BE2C (cell line): ENCODE results near the gene PHF12.

ENCODE experiments used
- DNase-seq: peaks from one replicate; pipeline ENCODE4 v3.0.0-alpha.2; 2020
- H3K27me3 ChIP-seq: fragments of 250-450 bp; sonication (Bioruptor Pico); 2 replicates; pipeline ENCODE4 v1.5.1; 2020; ENCODE audit warnings: mild to moderate bottlenecking
- H3K36me3 ChIP-seq: fragments of 250-450 bp; sonication (Bioruptor Pico); 2 replicates; pipeline ENCODE4 v1.5.1; 2020; ENCODE audit warnings: mild to moderate bottlenecking
- H3K4me1 ChIP-seq: fragments of 250-450 bp; sonication (Bioruptor Pico); 2 replicates; pipeline ENCODE4 v1.5.1; 2020
- H3K4me3 ChIP-seq: 2 replicates; pipeline ENCODE4 v1.5.1; 2011; ENCODE audit warnings: low read depth, low read length
- H3K9me3 ChIP-seq: fragments of 250-450 bp; sonication (Bioruptor Pico); 2 replicates; pipeline ENCODE4 v1.5.1; 2020
- CTCF ChIP-seq: IDR thresholded peaks from 2 replicates; pipeline ENCODE4 v1.5.1; 2012; ENCODE audit warnings: mild to moderate bottlenecking, low read depth, low read length

The PHF12 gene

GRCh38 chr17:28885363-28885762 is 66.0 kb downstream of the PHF12 start:
- Histone ChIP-seq H3K4me1 (no peaks in the 10 kb centered on the region), H3K9me3 (no peaks in the 10 kb centered on the region), H3K36me3 (no peaks in the 10 kb centered on the region), H3K27me3 (no peaks in the 10 kb centered on the region), H3K4me3 (no peak overlapping the region)
- no peak for DNase-seq
- TF ChIP-seq CTCF: no peak

GRCh38 chr17:28883967-28884702 is 67.2 kb downstream of the PHF12 start:
- no peak for DNase-seq
- H3K36me3 ChIP-seq: no peaks in the 10 kb centered on the region
- no peak for TF ChIP-seq CTCF
- H3K27me3 ChIP-seq: no peaks in the 10 kb centered on the region
- no peaks in the 10 kb centered on the region for H3K9me3 ChIP-seq
- no peak overlapping the region for H3K4me3 ChIP-seq
- no peaks in the 10 kb centered on the region for H3K4me1 ChIP-seq

- DNase-seq: no peak
- Histone ChIP-seq H3K9me3 (no peaks in the 10 kb centered on the region), H3K36me3 (no peaks in the 10 kb centered on the region), H3K4me1 (no peaks in the 10 kb centered on the region), H3K27me3 (no peaks in the 10 kb centered on the region), H3K4me3 (no peak overlapping the region)
- no peak for TF ChIP-seq CTCF
These were observed 69.0 kb downstream of the PHF12 start for GRCh38 chr17:28882154-28882895.

- H3K4me1 ChIP-seq: no peaks in the 10 kb centered on the region
- H3K9me3 ChIP-seq: no peaks in the 10 kb centered on the region
- H3K4me3 ChIP-seq: no peak overlapping the region
- TF ChIP-seq CTCF: no peak
- no peaks in the 10 kb centered on the region for H3K27me3 ChIP-seq
- no peaks in the 10 kb centered on the region for H3K36me3 ChIP-seq
- DNase-seq: no peak
These were observed 69.7 kb downstream of the PHF12 start for GRCh38 chr17:28881533-28882056.

GRCh38 chr17:28880572-28880945 is 70.8 kb downstream of the PHF12 start:
- no peak overlapping the region for H3K4me3 ChIP-seq
- no peak for TF ChIP-seq CTCF
- no peaks in the 10 kb centered on the region for H3K36me3 ChIP-seq

GRCh38 chr17:28879886-28880571 is 71.3 kb downstream of the PHF12 start:
- Histone ChIP-seq H3K27me3 (no peaks in the 10 kb centered on the region), H3K4me3 (no peak overlapping the region), H3K36me3 (no peaks in the 10 kb centered on the region), H3K4me1 (no peaks in the 10 kb centered on the region), H3K9me3 (no peaks in the 10 kb centered on the region)
- no peak for TF ChIP-seq CTCF
- no peak for DNase-seq

More at GRCh38 chr17:28880572-28880945, 70.8 kb downstream of the PHF12 start:
- Histone ChIP-seq H3K27me3 (no peaks in the 10 kb centered on the region), H3K4me1 (no peaks in the 10 kb centered on the region), H3K9me3 (no peaks in the 10 kb centered on the region)
- no peak for DNase-seq
